ENCODE data around the gene PARD6A. TPM values are rescaled to one million over a fixed set of nuclear protein-coding genes. Genes with fewer than 3 reads are reported as not detected.

Gene PARD6A, protein sequence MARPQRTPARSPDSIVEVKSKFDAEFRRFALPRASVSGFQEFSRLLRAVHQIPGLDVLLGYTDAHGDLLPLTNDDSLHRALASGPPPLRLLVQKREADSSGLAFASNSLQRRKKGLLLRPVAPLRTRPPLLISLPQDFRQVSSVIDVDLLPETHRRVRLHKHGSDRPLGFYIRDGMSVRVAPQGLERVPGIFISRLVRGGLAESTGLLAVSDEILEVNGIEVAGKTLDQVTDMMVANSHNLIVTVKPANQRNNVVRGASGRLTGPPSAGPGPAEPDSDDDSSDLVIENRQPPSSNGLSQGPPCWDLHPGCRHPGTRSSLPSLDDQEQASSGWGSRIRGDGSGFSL
- total RNA-seq = 2.7 and 3.3 TPM in 2 replicates

DNA sequence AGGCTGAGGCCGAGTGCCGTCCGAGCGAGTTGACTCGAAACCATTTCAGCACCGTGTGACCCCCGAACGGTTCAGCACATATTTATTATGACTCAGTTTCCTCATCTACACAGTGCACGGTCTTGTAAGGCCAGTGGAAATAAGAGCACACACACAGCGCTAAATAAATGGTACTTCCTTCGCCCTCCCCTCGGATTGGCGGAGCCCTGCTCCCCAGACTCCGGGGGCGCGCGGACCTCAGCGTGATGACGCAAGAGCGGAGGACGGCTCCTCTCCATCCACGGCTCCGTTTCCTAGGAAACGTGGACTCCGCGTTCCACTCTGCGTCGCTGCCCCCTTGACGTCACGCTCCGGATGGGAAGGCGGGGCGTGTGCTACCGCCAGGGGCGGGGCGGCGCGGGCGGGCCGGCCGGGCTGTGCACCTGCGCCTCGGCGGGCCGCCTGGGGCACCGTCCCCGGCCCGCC lies at the start of gene PARD6A:
PARD6A (plus strand) TSS at position 397 of the 465 bp plus-strand sequence. CDS start 79 bp downstream, outside the sequence.

DNA sequence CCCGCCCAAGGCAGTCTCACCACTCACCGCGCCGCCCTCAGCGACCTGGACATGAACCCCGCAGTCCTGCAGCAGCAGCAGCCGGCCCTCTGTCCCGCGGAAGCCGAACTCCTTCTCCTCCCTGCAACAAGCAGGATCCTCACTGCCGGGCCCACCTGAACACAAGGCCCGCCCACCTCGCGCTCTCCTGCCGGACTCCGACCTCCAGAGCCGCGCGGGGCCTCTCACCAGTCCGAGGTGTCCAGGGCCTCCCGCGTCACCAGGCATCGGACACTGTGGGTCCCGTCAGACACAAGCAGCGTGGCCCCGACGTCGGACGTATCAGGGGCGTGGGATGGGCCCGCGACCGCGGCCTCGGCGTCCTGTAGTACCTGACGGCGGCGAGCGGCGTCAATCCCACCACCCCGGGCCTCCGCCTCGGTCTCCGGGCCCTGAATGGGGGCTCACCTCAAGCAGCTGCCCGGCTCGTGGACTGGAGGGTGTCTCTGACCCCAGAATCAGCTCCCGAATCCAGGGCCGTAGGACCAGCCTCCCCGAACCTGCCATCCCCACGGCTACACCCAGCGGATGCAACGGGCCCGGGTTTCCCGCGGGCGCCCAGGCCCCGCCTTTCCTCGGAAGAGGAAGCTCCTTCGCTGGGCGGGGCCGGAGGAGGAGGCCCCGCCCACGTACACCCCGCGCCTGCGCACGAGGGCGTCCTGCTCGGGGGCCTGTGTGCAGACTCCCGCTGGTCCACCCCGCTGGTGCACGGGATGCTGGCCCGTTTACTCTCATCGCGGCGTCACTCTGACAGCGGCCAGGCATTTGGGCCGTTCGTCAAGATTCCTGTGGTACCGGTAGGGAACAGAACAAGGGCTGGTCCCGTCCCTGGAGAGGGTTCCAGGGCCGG lies 841 bp upstream of the PARD6A start, which contains the start of gene ACD:
ACD (minus strand) TSS at position 586 of the 889 bp plus-strand sequence; CDS start at position 546, 40 bp downstream.

DNA sequence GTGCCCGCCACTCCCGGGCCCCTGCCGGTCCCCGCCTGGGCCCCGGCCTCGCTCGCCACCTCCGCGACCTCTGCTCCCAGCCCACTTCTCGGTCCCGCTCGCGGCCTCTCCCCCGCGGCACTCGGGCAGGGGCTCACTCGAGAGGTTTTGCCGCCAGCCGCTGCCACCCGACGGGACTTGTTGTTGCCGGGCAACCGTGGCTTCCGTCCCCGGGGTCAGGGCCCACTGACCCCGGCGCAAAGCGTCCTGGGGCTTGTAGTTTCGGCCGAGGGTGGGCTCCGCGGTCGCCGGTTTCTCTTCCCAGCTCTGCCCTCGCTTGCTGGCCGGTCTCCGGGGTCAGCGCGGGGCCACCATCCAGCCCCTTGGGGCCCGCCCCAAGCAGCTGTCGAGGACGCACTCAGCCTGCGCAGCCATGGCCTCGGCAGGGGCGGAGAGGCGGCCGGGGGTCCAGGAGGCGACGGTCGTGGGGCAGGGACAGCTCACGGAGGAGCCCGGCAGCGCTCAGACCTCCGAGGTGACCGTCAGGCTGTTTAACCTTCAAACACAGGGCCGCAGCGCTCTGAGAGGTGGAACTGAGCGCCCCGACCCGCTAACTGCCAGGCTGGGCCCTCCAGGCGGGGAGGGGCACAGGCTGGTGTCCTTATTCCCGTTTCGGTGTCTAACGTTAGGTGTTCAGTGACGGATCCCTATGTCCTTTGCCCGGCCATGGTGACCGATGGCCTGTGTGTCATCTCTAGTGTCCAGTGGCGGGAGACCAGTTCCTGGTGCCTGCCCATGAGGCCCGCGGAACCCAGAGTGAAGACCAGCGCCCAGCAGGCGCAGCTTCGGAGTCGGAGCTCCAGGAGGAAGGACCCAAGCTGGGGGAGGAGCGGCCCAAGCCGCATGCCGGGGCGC lies 6.0 kb downstream of the PARD6A start, which contains the start of the genes C16orf86 and ENKD1:
C16orf86 (plus strand) TSS at position 256 of the 894 bp plus-strand sequence; CDS start at position 413, 157 bp downstream.
ENKD1 (minus strand) TSS at position 192 of the 894 bp plus-strand sequence. CDS start 308 bp downstream, outside the sequence.

Other genes with a start within 250 kb of the PARD6A start
- 4.0 and 6.3 TPM in 2 replicates for gene ZDHHC1, start 244.5 kb upstream of the PARD6A start, total RNA-seq
- gene HSD11B2, start 229.8 kb upstream of the PARD6A start, total RNA-seq = 0.07 TPM in 1 of 2 replicates, not detected in the other
- 80.5 and 92.9 TPM in 2 replicates for gene ATP6V0D1, start 179.8 kb upstream of the PARD6A start, total RNA-seq
- gene AGRP, start 177.4 kb upstream of the PARD6A start, total RNA-seq = not detected in 2 replicates
- gene RIPOR1, start 132.1 kb upstream of the PARD6A start, total RNA-seq = 92.2 and 93.4 TPM in 2 replicates
- 51.0 and 51.2 TPM in 2 replicates for gene CTCF, start 98.4 kb upstream of the PARD6A start, total RNA-seq
- 0.86 and 1.2 TPM in 2 replicates for gene CARMIL2, start 15.8 kb upstream of the PARD6A start, total RNA-seq
- 19.1 and 27.1 TPM in 2 replicates for gene ACD, start 700 bp upstream of the PARD6A start, total RNA-seq
- gene ENKD1, start 5.8 kb downstream of the PARD6A start, total RNA-seq = 8.2 and 11.7 TPM in 2 replicates
- 1.1 and 2.0 TPM in 2 replicates for gene C16orf86, start 5.9 kb downstream of the PARD6A start, total RNA-seq
- gene GFOD2, start 58.4 kb downstream of the PARD6A start, total RNA-seq = 33.9 and 35.1 TPM in 2 replicates
- 9.7 and 12.0 TPM in 2 replicates for gene RANBP10, start 145.6 kb downstream of the PARD6A start, total RNA-seq
- gene TSNAXIP1, start 145.9 kb downstream of the PARD6A start, total RNA-seq = 0.13 and 0.14 TPM in 2 replicates
- 21.8 and 27.1 TPM in 2 replicates for gene THAP11, start 181.4 kb downstream of the PARD6A start, total RNA-seq
- 217 and 277 TPM in 2 replicates for gene NUTF2, start 186.0 kb downstream of the PARD6A start, total RNA-seq
- 29.0 and 31.2 TPM in 2 replicates for gene CENPT, start 186.7 kb downstream of the PARD6A start, total RNA-seq
- gene EDC4, start 212.1 kb downstream of the PARD6A start, total RNA-seq = 62.9 and 64.6 TPM in 2 replicates
- 0.66 TPM in 1 of 2 replicates, not detected in the other for gene NRN1L, start 223.9 kb downstream of the PARD6A start, total RNA-seq
- 13.6 and 16.9 TPM in 2 replicates for gene PSKH1, start 232.3 kb downstream of the PARD6A start, total RNA-seq